ENCODE results near the gene FBP2. TPM values are rescaled to one million over a fixed set of nuclear protein-coding genes. Genes with fewer than 3 reads are reported as not detected.
A peak's percentile ranks its signal among the peaks of the same experiment; 100 is the strongest.

The FBP2 gene
- polyA plus RNA-seq, 1 donor (not counting 4 experiments of a cell fraction or from before 2014, with no cell fraction given), result not detected

- Histone ChIP-seq H3K27me3 (ENCODE audit: control insufficient read depth, extremely low read depth, insufficient read depth, low read length) (no peaks in the 10 kb centered on the region), H3K79me2 (ENCODE audit: control insufficient read depth, insufficient read depth, low read length) (no peaks in the 10 kb centered on the region), H3K4me3 (ENCODE audit: control insufficient read depth in 2 of 3, extremely low read depth in 1 of 3, insufficient read depth in 2 of 3, low read depth in 1 of 3, low read length in 3 of 3) (no peak overlapping the region), H2AFZ (ENCODE audit: control insufficient read depth, low read length) (no peak overlapping the region), H3K4me2 (ENCODE audit: control insufficient read depth, extremely low read depth, insufficient read depth, low read depth, low read length) (no peak overlapping the region), H3K9me3 (ENCODE audit: control insufficient read depth, low read depth, low read length) (no peaks in the 10 kb centered on the region), H3K4me1 (ENCODE audit: control insufficient read depth, extremely low read depth, insufficient read depth, low read length) (peaks cover 24% of the 10 kb centered on the region), H3K9ac (ENCODE audit: control insufficient read depth, extremely low read depth, insufficient read depth, low read length) (no peak overlapping the region), H3K27ac (ENCODE audit: control insufficient read depth, insufficient read depth, low read length) (no peak overlapping the region), H4K20me1 (ENCODE audit: control insufficient read depth, extremely low read depth, insufficient read depth, low read length) (no peaks in the 10 kb centered on the region), H3K9me1 (ENCODE audit: control insufficient read depth, extremely low read depth, insufficient read depth, low read length) (no peaks in the 10 kb centered on the region), H3K36me3 (ENCODE audit: control insufficient read depth in 2 of 2, extremely low read depth in 1 of 2, insufficient read depth in 2 of 2, low read length in 2 of 2) (no peaks in the 10 kb centered on the region)
- peak; percentile 71 for FAIRE-seq
- no peak for DNase-seq (ENCODE audit: low read depth, low spot score)
- dilution Hi-C loops (cut with MboI; ENCODE audit: extremely low pct_ligation_motif_present, low sequenced_read_pairs), result no loop called here
- no peak for TF ChIP-seq EZH2 (IDR thresholded peaks at IDR 0.05; ENCODE audit: low read length)
- no peak for TF ChIP-seq CTCF (optimal IDR thresholded peaks at IDR 0.05 in 1 of 3, IDR thresholded peaks at IDR 0.05 in 1 of 3, conservative IDR thresholded peaks at IDR 0.05 in 1 of 3; ENCODE audit: extremely low read depth in 1 of 3, insufficient read depth in 2 of 3, low read length in 3 of 3)
Observed at GRCh38 chr9:94632737-94633136, 39.1 kb upstream of the FBP2 start.

- no peaks in the 10 kb centered on the region for H4K20me1 ChIP-seq (ENCODE audit: control insufficient read depth, extremely low read depth, insufficient read depth, low read length)
- dilution Hi-C loops (cut with MboI; ENCODE audit: extremely low pct_ligation_motif_present, low sequenced_read_pairs), result no loop called here
- H3K79me2 ChIP-seq (ENCODE audit: control insufficient read depth, insufficient read depth, low read length), result no peaks in the 10 kb centered on the region
- H3K4me3 ChIP-seq (ENCODE audit: control insufficient read depth in 2 of 3, extremely low read depth in 1 of 3, insufficient read depth in 2 of 3, low read depth in 1 of 3, low read length in 3 of 3), result peak overlapping the region in 1 of 3 experiments; percentile 48
- no peaks in the 10 kb centered on the region for H3K9me3 ChIP-seq (ENCODE audit: control insufficient read depth, low read depth, low read length)
- H3K27me3 ChIP-seq (ENCODE audit: control insufficient read depth, extremely low read depth, insufficient read depth, low read length), result no peaks in the 10 kb centered on the region
- no peak overlapping the region for H3K9ac ChIP-seq (ENCODE audit: control insufficient read depth, extremely low read depth, insufficient read depth, low read length)
- no peak for DNase-seq (ENCODE audit: low read depth, low spot score)
- peak overlapping the region; percentile 89 for H2AFZ ChIP-seq (ENCODE audit: control insufficient read depth, low read length)
- no peak for TF ChIP-seq CTCF (optimal IDR thresholded peaks at IDR 0.05 in 1 of 3, IDR thresholded peaks at IDR 0.05 in 1 of 3, conservative IDR thresholded peaks at IDR 0.05 in 1 of 3; ENCODE audit: extremely low read depth in 1 of 3, insufficient read depth in 2 of 3, low read length in 3 of 3)
- no peak for TF ChIP-seq EZH2 (IDR thresholded peaks at IDR 0.05; ENCODE audit: low read length)
- H3K9me1 ChIP-seq (ENCODE audit: control insufficient read depth, extremely low read depth, insufficient read depth, low read length), result no peaks in the 10 kb centered on the region
- no peak overlapping the region for H3K27ac ChIP-seq (ENCODE audit: control insufficient read depth, insufficient read depth, low read length)
- peak; percentile 48 for FAIRE-seq
- no peaks in the 10 kb centered on the region for H3K36me3 ChIP-seq (ENCODE audit: control insufficient read depth in 2 of 2, extremely low read depth in 1 of 2, insufficient read depth in 2 of 2, low read length in 2 of 2)
- H3K4me1 ChIP-seq (ENCODE audit: control insufficient read depth, extremely low read depth, insufficient read depth, low read length), result peaks cover 24% of the 10 kb centered on the region
- H3K4me2 ChIP-seq (ENCODE audit: control insufficient read depth, extremely low read depth, insufficient read depth, low read depth, low read length), result peak overlapping the region; percentile 76
Observed at GRCh38 chr9:94631599-94631998, 38.0 kb upstream of the FBP2 start.
